Fibroblast of the aortic adventitia (primary cell): ENCODE data around the gene FAM171A1. TPM values are rescaled to one million over a fixed set of nuclear protein-coding genes. Genes with fewer than 3 reads are reported as not detected.

Experiments used
- DNase-seq: peaks from one replicate; pipeline ENCODE4 v3.0.0-alpha.2; 2010; ENCODE audit warnings: low read depth
- H3K4me3 ChIP-seq: 2 replicates; pipeline ENCODE4 v1.5.1; 2011; ENCODE audit warnings: low read depth, mild to moderate bottlenecking, control low read depth, low read length, moderate library complexity
- total RNA-seq: library from RNA; depleted of rRNA; stranded (reverse); fragments of >200 nt; gene quantifications from 2 replicates; pipeline ENCODE4 v1.2.3, GENCODE V29; 2012; ENCODE audit warnings: low replicate concordance
- TF ChIP-seq, protein P1 (sequence below): IDR thresholded peaks from 2 replicates; pipeline ENCODE4 v1.5.1; 2011; ENCODE audit warnings: mild to moderate bottlenecking, low read length, control low read depth, inconsistent platforms; ENCODE audit not compliant: insufficient read depth

The FAM171A1 gene
- total RNA-seq, 1 donor = 43.6 TPM

DNA sequence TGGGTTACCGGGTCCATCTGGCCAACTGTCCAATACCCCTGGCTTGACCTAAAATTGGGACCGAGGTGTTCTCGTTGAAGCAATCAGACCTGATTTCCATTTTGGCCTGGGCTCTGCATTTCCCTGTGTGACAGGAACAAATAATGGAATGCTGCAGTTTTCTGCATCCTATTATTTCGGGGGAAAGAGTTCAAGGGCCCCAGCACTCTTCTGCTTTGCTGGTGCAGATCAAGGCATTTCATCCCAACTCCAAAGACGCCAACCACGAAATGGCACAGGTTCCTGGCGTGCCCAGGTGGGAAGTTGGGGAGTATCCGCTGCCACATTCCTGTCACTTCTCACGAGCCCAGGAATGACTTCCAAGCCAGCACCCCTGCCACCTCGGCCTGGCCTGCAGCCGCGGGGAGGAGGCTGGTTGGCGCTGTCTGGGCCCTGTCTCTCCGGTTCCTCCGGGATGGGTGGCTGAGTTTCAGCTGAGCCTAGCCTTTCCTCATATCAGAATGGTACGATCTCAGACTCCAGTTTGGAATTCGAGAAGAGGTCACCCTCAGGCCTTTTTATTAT, 56.5 kb downstream of the FAM171A1 start:
- no peak overlapping the region for H3K4me3 ChIP-seq
- TF ChIP-seq, protein P1, sequence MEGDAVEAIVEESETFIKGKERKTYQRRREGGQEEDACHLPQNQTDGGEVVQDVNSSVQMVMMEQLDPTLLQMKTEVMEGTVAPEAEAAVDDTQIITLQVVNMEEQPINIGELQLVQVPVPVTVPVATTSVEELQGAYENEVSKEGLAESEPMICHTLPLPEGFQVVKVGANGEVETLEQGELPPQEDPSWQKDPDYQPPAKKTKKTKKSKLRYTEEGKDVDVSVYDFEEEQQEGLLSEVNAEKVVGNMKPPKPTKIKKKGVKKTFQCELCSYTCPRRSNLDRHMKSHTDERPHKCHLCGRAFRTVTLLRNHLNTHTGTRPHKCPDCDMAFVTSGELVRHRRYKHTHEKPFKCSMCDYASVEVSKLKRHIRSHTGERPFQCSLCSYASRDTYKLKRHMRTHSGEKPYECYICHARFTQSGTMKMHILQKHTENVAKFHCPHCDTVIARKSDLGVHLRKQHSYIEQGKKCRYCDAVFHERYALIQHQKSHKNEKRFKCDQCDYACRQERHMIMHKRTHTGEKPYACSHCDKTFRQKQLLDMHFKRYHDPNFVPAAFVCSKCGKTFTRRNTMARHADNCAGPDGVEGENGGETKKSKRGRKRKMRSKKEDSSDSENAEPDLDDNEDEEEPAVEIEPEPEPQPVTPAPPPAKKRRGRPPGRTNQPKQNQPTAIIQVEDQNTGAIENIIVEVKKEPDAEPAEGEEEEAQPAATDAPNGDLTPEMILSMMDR = no peak
- no peak for DNase-seq

DNA sequence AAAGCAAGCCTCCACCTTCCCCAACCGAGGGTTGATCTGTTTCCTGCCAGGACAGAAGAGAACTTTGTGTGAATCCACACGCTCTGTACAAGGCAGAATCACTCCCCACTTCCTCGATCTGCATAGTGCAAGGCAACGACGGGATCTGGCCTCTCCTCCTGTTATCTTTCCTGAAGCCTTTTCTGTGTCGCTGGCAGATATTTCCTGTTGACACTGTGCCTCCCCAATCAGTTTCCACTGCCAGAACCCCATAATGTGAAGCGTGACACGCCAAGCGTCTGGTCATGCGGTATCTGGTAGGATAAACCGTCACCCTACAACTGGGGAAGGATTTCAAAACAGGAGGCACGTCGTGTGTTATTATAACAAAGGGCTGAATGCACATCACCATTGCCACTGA, 57.2 kb downstream of the FAM171A1 start:
- TF ChIP-seq, protein P1 = no peak
- peak; percentile 61 for DNase-seq

DNA sequence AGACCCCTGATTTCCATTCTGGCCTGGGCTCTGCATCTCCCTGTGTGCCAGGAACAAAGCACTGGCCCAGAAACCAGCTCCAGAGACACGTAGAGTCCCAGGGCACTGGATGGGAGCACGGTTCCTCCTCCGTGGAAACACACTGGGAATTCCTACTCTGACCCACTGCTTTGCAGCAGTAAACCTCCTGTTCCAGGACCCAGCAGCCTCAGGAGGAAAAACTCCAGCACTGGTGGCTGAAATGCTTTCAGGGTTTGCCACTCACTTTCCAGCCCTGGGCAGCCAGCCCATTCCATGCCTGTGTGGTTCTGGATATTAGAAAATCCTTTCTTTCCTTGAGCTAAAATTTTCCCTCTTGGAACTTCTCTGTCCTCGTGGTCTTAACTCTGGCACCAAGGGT, 58.0 kb downstream of the FAM171A1 start:
- DNase-seq = peak; percentile 53
- TF ChIP-seq, protein P1 = no peak
- H3K4me3 ChIP-seq = peak overlapping the region; percentile 25

More for the DNA sequence above, 57.2 kb downstream of the FAM171A1 start:
- peak overlapping the region; percentile 31 for H3K4me3 ChIP-seq

DNA sequence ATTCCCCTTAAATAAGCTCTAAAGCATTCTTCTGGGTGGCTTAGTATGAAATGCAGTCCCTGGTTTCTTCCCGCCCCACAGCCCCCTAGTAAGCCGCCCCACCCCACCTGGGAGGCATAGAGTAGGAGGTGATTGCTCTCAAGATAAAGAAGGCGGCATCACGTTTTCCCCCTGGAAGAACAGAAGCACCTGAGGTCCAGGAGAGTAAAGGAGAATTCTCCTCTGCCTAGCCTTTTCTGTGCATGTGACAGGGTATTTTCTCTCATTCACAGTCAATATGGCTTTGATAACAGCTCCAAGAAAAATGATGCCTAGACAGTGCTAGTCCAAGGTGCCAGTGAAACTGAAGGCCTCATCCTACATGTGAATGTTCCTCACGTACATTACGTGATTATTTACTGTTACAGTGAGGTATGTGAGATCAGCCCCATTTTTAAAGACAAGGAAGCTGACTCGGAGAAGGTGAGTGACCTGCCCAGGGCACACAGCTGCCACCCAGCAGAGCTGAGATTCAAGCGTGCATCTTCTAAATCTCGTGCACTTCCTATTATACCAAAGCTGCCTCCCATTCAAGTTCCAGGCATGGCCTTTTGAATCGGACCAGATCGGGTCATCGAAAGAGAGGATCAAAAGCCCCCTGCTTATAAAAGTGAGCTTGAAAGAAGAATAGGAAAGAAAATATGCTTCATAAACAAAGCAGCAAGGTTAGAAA, 59.4 kb downstream of the FAM171A1 start:
- no peak for DNase-seq
- TF ChIP-seq, protein P1 = no peak
- no peak overlapping the region for H3K4me3 ChIP-seq

DNA sequence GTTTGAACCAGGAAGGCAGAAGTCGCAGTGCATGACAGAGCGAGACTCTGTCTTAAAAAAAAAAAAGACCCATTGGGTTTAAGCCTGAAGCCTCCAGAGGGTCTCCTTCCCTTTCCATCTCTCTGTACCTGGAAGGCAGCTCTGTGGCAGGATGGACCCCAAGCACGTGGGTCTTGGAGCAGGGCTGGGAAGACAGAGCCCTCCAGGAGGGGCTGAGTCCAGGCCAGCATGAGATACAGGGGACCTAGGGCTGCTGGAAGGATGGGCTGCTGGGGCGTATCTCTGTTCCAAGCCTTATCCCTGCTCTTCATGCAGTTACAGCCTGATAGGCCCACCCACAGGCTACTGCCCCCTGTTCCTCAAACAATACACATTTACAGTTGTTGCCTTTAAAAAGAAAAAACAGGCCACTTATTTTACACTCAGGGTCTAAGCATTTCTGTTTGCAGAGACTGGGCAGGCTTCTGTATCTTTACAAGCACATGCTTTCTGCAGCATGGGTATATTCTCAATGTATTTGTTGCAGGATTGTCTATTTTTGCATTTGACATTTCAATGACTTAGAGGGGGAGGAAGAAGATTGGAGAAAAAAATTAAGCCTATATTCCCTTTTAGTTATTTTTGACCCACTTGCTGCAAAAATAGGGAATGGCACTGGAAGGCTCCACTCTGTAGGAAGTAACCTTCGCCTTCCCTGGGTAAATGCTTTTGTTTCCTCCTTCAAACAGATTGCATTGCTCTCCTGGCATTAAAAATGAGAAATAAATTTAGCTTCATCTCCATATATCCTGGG, 60.1 kb downstream of the FAM171A1 start:
- TF ChIP-seq, protein P1 = no peak
- H3K4me3 ChIP-seq = no peak overlapping the region
- DNase-seq = no peak

DNA sequence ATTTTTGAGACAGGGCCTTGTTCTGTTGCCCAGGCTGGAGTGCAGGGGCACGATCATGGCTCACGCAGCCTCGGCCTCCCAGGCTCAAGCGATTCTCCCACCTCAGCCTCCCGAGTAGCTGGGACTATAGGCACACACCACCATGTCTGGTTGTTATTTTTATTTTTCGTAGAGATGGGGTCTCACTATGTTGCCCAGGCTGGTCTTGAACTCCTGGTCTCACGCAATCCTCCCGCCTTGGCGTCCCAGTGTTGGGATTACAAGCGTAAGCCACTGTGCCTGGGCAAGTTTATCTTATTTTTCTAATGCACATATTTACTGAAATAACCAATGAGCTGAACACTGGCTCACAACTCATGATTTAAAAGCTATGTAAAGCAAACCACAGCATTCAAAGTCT, 61.9 kb downstream of the FAM171A1 start:
- no peak overlapping the region for H3K4me3 ChIP-seq
- TF ChIP-seq, protein P1 = no peak
- no peak for DNase-seq
